Dendritic cell treated with granulocyte-macrophage colony-stimulating factor and Interleukin-4, amounts not matched to agents 40 ng/mL and 50 ng/mL, for 4 days (primary cell): ENCODE measurements around the gene ATF6B.

Experiments used
- H3K27ac Mint-ChIP-seq: one replicate; pipeline ENCODE4 v1.8.0; 2022; ENCODE audit warnings: mild to moderate bottlenecking, mixed read lengths
- H3K27me3 Mint-ChIP-seq: one replicate; pipeline ENCODE4 v1.8.0; 2022; ENCODE audit warnings: mild to moderate bottlenecking, mixed read lengths
- H3K36me3 Mint-ChIP-seq: one replicate; pipeline ENCODE4 v1.8.0; 2022; ENCODE audit warnings: low read depth, mixed read lengths
- H3K4me1 Mint-ChIP-seq: one replicate; pipeline ENCODE4 v1.8.0; 2022; ENCODE audit warnings: low read depth, mixed read lengths
- H3K4me3 Mint-ChIP-seq: one replicate; pipeline ENCODE4 v1.8.0; 2022; ENCODE audit warnings: mild to moderate bottlenecking, moderate library complexity, mixed read lengths
- H3K9me3 Mint-ChIP-seq: one replicate; pipeline ENCODE4 v1.8.0; 2022; ENCODE audit warnings: mixed read lengths
- intact Hi-C: fragments of 100-400 bp; cut with micrococcal nuclease; formaldehyde crosslinking; loops from one replicate; pipeline ENCODE4 v1.15.0; 2022

The ATF6B gene

DNA sequence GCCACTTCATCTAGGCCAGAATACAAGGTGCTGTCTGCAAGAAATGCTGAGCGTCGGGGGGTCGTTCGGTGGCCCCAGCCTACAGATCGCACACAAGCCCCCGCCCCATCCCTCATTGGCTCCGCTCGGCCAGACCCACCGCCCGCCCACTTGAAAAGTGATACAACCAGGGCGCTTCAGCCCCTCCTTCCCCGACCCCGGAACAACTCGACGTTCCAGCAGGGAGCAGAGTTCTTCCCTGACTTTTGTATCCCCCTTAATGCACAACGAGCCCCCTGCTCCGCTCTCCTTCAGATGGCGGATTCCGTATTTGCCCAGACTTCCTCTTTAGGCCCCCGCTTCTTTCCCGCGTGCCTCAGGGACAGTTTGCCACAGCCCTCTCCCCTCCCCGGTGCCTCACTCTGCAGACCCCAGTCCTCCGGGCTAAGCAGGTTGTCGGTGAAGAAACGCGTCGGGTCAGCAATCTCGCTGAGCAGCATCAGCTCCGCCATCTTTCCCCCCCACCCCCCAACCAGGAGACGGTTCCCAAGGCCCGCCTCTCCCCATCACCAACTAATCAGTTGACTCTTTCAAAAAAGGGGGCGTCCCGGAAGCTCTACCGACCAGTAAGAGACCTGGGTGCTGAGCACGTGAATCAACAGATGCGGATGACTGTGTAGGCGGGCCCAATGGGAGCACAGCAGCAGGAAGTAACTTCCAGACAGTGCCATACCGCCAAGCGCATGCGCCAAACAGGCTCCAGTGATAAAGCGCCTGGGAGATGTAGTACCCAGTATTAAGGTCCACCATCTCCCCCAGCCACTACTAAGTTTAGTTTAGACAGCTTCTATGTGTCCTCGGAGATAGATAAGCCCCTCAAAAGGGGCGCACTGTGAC is at the start of gene ATF6B:
Gene ATF6B (minus strand): TSS at position 530 of the 876 bp plus-strand sequence. CDS start 39 bp downstream, at position 491.
- intact Hi-C loops = loop anchor here (1.0 to 5.0 kb wide), 2 partner anchors 25 to 49 kb away; partner anchors contain the start of genes AGPAT1 and RNF5
- peaks cover 55% of the 10 kb centered on the region for H3K4me1 Mint-ChIP-seq

DNA sequence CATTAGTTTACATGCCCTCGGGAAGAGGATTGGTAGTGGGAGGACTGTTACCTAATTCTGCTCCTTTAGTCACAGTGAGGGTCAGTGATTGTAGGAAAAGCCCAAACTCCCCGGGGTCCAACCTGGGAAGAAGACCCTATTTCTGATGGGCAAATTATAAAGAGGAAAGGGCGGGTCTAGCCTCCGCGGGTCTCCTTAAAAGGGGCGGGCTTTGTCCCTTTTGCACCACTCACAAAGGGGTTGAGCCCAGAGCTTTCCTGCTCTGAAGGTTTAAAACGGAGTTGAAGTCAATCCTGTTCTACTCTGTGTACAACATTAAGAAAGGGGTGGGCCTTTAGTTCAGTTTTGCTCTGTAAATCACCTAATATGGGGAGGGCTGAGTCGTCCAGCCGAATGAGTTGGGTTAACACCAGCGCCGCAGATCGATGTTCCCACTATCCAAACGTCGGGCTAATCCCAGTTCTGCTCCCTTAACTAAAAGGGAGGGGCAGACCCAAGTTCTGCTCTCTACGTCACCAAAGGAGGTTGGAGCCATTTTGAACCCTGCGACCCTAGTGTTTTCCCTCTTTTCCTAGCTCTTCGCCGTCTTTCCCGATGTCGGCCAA is 49.2 kb upstream of the ATF6B start:
- H3K36me3 Mint-ChIP-seq = peaks cover 51% of the 10 kb centered on the region
- peak overlapping the region; percentile 91 for H3K4me3 Mint-ChIP-seq
- peaks cover 82% of the 10 kb centered on the region for H3K4me1 Mint-ChIP-seq
- intact Hi-C loops = loop anchor here (5.0 kb wide), 1 partner anchor 50 kb away; the partner anchor contains the start of gene ATF6B
- no peaks in the 10 kb centered on the region for H3K27me3 Mint-ChIP-seq
- H3K9me3 Mint-ChIP-seq = no peaks in the 10 kb centered on the region
- peak overlapping the region; percentile 86 for H3K27ac Mint-ChIP-seq

More for the DNA sequence above, at the start of gene ATF6B:
- peak within 1 kb of the TSS; percentile 98 for H3K27ac Mint-ChIP-seq
- peaks cover 52% of the 10 kb centered on the region for H3K36me3 Mint-ChIP-seq
- peaks cover 2% of the 10 kb centered on the region for H3K27me3 Mint-ChIP-seq
- H3K4me3 Mint-ChIP-seq = peak within 1 kb of the TSS; percentile 98
- no peaks in the 10 kb centered on the region for H3K9me3 Mint-ChIP-seq

DNA sequence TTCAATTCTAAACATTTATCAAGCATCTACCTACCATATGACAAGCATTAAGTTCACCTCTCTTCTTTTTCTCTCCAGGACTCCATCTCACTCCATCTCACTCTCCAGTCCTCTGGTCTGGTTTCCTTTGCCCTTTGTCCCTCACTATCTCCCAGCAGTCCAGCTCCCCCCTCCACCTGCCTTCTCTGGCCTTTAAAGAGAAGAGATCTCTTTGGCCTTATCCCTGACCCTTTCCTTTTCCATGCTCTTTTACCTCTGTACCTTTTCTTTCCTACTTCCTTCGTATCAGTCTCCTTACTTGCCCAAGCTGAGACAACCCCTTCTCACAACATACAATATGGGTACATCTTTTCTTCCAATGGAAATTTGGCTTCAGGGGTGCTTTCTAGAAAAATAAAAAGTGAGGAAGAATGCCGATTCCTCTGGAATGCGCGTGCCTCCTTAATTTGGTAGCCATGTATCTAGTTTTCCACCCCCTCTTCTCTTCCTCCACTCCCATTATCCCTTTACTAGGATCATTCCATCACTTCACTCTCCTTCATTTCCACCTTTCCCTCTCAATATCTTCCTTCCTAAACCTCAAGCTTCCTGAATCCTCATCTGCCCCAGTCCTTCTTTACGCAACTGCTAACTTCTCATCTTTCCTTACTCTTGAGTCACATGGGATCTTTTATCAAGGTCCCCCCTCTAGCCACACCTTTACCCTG is 48.6 kb upstream of the ATF6B start:
- Mint-ChIP-seq H3K27me3 (no peaks in the 10 kb centered on the region), H3K4me1 (peaks cover 75% of the 10 kb centered on the region), H3K36me3 (peaks cover 44% of the 10 kb centered on the region), H3K4me3 (peak overlapping the region; percentile 91), H3K27ac (peak overlapping the region; percentile 86), H3K9me3 (no peaks in the 10 kb centered on the region)
- intact Hi-C loops = loop anchor here (5.0 kb wide), 1 partner anchor 49 kb away; the partner anchor contains the start of gene ATF6B

DNA sequence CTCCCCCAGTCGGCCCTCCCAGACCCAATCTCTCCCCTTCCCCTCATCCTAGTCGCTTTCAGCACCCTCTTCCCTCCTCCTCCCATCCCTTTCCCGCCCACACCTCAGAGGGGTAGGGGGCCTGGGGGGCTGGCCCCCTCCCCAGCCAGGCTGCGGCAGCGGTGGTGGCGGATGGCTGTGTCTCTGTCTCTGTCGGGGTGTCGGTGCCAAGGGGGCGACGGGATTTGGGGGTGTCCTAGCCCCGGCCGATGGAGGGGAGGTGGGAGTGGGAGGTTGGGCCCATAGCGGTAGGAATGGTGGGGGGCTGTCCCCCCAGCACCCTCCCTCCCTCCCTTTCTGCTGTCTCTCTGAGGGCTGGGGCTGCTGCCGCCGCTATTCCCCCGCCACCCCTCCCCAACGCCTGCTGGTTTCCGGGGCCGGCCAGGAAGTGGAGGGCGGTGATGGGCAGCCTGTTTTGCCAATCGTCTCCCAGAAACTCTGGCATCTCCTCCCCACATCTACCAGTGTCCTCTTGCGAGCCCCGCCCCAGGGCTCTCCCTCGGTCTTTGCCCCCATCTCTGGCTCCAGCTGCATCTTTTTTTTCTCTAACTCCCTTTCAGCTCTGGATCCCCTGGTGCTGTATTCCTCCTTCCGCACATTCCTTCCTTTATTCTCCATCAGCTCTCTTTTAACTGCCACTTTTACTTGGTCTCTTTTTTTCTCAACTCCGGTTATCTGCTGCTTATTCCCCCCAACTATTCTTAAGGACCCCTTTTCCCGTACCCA is 47.8 kb upstream of the ATF6B start, which contains the start of gene AGPAT1:
Gene AGPAT1 (minus strand): TSS at position 374 of the 765 bp plus-strand sequence. CDS start 4,588 bp downstream, outside the sequence.
- Mint-ChIP-seq H3K27ac (peak within 1 kb of the TSS; percentile 86), H3K9me3 (no peaks in the 10 kb centered on the region), H3K27me3 (no peaks in the 10 kb centered on the region), H3K4me3 (peak within 1 kb of the TSS; percentile 91), H3K36me3 (peaks cover 44% of the 10 kb centered on the region), H3K4me1 (peaks cover 68% of the 10 kb centered on the region)
- intact Hi-C loops = loop anchor here (5.0 kb wide), 1 partner anchor 49 kb away; the partner anchor contains the start of gene ATF6B

DNA sequence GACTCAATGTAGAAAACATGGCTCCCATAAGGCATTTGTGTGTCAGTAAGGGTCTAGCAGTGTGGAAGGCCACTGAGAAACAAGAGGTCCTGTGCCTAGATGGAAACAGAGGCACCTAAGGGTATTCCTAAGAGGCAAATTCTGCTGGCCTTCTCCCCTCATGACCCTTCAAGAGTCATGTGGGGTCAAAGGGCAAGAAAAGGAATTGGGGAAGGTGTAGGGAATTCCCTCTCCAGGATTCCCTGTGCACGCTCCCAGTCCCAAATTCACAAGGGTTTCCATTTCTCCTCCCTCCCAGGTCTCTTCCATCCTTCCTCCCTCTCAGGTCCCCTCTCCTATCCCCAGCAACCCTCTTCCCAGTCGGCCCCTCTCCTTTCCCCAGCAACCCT is 47.3 kb upstream of the ATF6B start:
- Mint-ChIP-seq H3K36me3 (peaks cover 44% of the 10 kb centered on the region), H3K27me3 (no peaks in the 10 kb centered on the region), H3K4me1 (peaks cover 62% of the 10 kb centered on the region), H3K27ac (peak overlapping the region; percentile 86), H3K4me3 (peak overlapping the region; percentile 91), H3K9me3 (no peaks in the 10 kb centered on the region)
- intact Hi-C loops = loop anchor here (5.0 kb wide), 1 partner anchor 48 kb away; the partner anchor contains the start of gene ATF6B

DNA sequence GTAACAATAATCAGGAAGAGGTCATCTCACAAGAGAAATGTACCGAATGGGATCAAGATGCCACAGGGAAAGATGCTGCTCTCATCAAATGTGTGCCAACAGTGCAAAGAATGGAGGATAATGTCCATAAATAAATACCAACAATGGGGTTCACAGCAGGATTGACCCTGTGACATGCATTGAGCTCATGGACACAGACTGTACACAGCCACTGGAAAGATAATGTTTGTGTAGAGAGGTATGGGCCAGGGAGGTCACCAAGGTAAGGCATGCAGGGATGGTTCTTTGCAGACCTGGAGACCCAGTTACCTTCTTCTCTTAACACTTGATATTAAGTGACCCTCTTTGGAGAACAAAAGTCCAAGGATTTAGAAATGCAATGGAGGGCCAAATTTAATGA is 46.4 kb upstream of the ATF6B start:
- Mint-ChIP-seq H3K27ac (no peak overlapping the region), H3K27me3 (no peaks in the 10 kb centered on the region), H3K9me3 (no peaks in the 10 kb centered on the region), H3K4me3 (no peak overlapping the region), H3K36me3 (peaks cover 44% of the 10 kb centered on the region), H3K4me1 (peaks cover 59% of the 10 kb centered on the region)
- intact Hi-C loops = no loop called here

DNA sequence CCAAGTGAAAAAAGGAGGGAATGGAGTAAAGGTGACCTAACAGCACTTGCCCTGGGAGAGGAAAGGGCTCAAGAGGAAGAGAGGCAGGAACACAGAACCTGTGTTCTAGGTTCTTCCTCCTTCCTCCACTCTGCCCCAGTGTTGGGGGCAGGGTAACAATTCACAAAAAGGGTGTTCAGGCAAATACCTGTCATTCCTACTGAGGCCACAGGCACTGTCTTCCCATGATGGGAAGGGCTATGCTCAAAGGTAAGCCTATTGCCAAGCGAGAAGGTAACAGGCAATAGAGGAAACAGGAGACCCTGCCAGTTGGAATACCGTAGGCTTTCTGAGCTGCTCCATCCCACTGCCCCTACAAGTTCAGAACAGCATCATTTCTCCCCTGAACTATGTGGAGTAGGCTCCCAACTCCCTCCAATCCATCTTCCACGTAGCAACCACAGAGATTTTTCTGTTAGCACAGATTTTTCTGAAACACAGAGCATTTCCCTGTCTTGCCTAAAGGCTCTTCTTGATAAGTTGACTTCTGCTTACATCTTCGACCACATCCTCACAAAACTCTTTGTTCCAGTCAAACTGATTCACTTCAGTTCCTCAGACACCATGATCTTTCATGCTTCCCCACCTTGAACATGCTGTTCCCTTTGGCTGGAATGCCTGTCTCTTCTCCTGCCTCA is 45.1 kb upstream of the ATF6B start:
- Mint-ChIP-seq H3K36me3 (peaks cover 44% of the 10 kb centered on the region), H3K27ac (peak overlapping the region; percentile 74), H3K9me3 (no peaks in the 10 kb centered on the region), H3K27me3 (no peaks in the 10 kb centered on the region), H3K4me3 (no peak overlapping the region), H3K4me1 (peaks cover 47% of the 10 kb centered on the region)
- intact Hi-C loops = no loop called here

DNA sequence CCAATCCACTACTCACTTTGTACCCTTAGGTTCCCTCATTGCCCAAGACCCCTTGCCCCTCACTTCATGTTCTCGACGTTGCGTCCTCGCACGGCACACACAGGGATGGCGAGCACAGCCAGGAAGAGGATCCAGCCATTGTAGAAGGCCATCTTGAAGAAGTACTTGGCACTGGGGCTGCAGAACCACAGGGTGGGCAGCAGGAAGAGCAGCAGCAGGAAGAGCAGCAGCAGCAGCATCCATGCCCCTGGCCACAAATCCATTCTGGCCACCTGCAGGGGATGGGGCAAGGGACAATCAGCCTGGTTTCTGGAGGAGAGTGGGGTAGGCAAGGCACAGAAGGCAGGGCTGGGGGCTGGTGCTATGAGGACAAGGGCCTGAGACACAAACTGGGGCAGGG is 43.2 kb upstream of the ATF6B start:
- H3K36me3 Mint-ChIP-seq = peaks cover 61% of the 10 kb centered on the region
- no peaks in the 10 kb centered on the region for H3K9me3 Mint-ChIP-seq
- peaks cover 37% of the 10 kb centered on the region for H3K4me1 Mint-ChIP-seq
- H3K27me3 Mint-ChIP-seq = no peaks in the 10 kb centered on the region
- H3K27ac Mint-ChIP-seq = peak overlapping the region; percentile 14
- intact Hi-C loops = no loop called here
- H3K4me3 Mint-ChIP-seq = no peak overlapping the region

DNA sequence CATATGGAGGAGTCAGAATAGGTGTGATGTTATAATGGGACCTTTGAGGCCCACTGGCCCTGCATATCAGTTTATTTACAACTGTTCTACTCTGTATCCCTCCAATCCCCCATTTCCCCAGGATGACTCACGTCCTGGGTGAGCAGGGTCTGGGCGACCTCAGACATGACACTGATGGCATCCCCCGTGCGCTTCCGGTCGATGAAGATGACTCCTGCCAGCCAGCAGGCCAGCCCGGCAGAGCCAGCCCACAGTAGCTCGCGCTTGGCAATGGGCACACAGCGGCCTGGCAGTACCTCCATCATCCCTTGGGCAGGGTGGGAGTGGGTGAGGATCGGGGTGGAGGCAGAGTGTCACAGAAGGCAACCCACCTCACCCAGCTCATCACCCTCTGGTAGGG is 42.2 kb upstream of the ATF6B start:
- H3K27ac Mint-ChIP-seq = no peak overlapping the region
- peaks cover 32% of the 10 kb centered on the region for H3K4me1 Mint-ChIP-seq
- H3K36me3 Mint-ChIP-seq = peaks cover 64% of the 10 kb centered on the region
- no peaks in the 10 kb centered on the region for H3K9me3 Mint-ChIP-seq
- intact Hi-C loops = no loop called here
- no peaks in the 10 kb centered on the region for H3K27me3 Mint-ChIP-seq
- H3K4me3 Mint-ChIP-seq = no peak overlapping the region

DNA sequence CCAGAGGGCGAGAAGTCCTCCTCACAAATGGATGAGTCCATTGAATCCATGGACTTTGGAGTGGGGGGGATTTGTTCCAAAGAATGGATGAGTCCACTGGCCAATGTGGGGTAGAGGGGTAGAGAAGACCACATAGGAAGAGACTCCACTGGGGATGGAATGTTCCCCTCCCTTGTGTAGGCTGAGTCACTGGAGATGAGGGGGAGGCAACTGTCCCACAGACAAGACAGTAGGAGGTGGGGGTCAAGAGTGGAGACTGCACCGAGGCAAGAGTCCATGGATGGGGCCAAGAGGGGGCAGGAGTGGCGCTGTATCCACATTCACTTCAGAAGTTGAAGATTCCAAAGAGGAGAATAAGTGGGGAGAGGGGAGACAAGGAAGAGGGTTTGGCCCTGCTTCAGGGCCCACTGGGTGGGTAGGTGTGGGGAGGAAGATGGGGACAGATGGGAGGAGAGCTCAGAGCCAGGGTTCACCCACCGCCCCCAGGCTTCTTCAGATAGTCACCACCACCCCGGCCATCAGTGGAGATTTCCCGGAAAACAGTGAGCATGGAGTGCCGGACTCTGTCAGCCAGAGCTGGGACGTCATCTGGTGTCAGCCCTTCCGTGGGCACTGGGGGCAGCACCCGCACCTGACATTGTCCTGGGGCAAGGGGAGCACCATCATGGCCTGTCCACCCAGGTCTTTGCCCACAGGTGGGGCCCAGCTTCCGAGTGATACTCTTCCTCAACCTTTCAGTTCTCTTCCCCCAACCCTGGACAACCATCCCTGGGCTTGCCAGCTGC is 41.0 kb upstream of the ATF6B start:
- H3K36me3 Mint-ChIP-seq = peaks cover 63% of the 10 kb centered on the region
- no peak overlapping the region for H3K4me3 Mint-ChIP-seq
- H3K9me3 Mint-ChIP-seq = no peaks in the 10 kb centered on the region
- intact Hi-C loops = no loop called here
- H3K4me1 Mint-ChIP-seq = peaks cover 21% of the 10 kb centered on the region
- no peak overlapping the region for H3K27ac Mint-ChIP-seq
- no peaks in the 10 kb centered on the region for H3K27me3 Mint-ChIP-seq

DNA sequence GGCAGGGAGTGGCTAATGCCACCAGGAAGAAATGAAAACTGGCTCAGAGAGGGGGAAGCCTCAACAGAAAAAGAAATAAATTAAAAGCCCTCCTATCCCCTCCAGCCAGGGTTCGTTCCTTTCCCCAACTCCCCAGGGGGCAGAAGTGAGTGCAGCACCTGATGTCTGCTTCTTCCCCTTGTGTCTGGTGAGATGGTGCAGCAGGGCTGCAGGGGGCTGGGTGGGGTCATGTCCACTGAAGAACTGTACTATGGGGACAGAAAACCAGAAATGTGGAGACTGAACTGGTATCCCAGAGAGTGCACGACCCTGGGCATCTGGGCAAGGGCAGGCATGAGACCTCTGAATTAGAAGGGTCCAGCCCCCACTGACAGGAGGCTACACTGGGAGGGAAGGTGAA is 40.3 kb upstream of the ATF6B start:
- H3K27ac Mint-ChIP-seq = no peak overlapping the region
- intact Hi-C loops = no loop called here
- H3K36me3 Mint-ChIP-seq = peaks cover 63% of the 10 kb centered on the region
- H3K9me3 Mint-ChIP-seq = no peaks in the 10 kb centered on the region
- H3K4me1 Mint-ChIP-seq = peaks cover 15% of the 10 kb centered on the region
- no peaks in the 10 kb centered on the region for H3K27me3 Mint-ChIP-seq
- H3K4me3 Mint-ChIP-seq = no peak overlapping the region

DNA sequence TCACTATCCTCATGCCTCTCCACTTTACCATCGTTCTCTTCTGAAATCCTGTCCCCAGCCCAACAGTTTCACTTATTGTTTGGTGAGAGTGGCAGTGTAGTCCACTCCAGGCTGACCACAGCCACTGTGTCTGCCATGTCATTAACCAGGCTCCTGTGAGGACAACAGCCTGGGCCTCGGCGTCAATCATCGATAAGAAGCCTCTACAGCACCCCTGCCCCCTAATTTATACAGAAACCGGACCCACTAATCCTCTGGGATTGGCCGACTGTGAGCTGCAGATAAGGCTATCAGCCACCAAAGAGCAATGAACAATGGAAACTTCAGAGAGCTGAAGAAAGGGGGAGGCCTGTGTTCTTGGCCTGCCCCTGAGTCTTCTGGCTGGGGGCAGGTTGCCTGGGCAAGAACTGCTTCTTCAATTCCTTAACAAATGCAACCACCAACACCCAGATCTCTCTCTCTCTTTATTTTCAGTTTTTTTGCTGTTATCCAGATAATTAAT is 39.8 kb upstream of the ATF6B start:
- Mint-ChIP-seq H3K27me3 (no peaks in the 10 kb centered on the region), H3K36me3 (peaks cover 63% of the 10 kb centered on the region), H3K27ac (no peak overlapping the region), H3K4me3 (no peak overlapping the region), H3K9me3 (no peaks in the 10 kb centered on the region), H3K4me1 (peaks cover 9% of the 10 kb centered on the region)
- intact Hi-C loops = no loop called here
